Right ventricle myocardium inferior (tissue), 1 donor: ENCODE data around the gene PDX1. TPM values are rescaled to one million over a fixed set of nuclear protein-coding genes. Genes with fewer than 3 reads are reported as not detected.
A peak's percentile ranks its signal among the peaks of the same experiment; 100 is the strongest.
"Not testable (repeated sequence)": the region's sequence is repeated elsewhere in the genome, so short reads cannot be mapped to it uniquely, and the experiment has no call there.

Experiments
- ATAC-seq: fragments of 200-7000 bp; cut with Tn5 transposase; one replicate; pipeline ENCODE4 v1.9.1; 2020; ENCODE audit warnings: mild to moderate bottlenecking, moderate library complexity
- DNase-seq: peaks from one replicate; pipeline ENCODE4 v3.0.0; 2021; ENCODE audit errors: missing footprints
- intact Hi-C: fragments of 100-400 bp; cut with DNase I; formaldehyde crosslinking; loops from one replicate; pipeline ENCODE4 v1.11.0; 2022
- total RNA-seq: library from RNA; stranded (reverse); fragmentation: NEBNext Ultra II Directional; extraction: Animal tissue kit (Norgen Biotek cat#: 25700); gene quantifications from one replicate; pipeline ENCODE4 v1.2.1, GENCODE V29; 2021
- donor health status: DM: no; HTN: yes; CAD: no; lungs with severe emphysema.

Gene PDX1
- total RNA-seq, 1 donor from 2014 or later: not detected

DNA sequence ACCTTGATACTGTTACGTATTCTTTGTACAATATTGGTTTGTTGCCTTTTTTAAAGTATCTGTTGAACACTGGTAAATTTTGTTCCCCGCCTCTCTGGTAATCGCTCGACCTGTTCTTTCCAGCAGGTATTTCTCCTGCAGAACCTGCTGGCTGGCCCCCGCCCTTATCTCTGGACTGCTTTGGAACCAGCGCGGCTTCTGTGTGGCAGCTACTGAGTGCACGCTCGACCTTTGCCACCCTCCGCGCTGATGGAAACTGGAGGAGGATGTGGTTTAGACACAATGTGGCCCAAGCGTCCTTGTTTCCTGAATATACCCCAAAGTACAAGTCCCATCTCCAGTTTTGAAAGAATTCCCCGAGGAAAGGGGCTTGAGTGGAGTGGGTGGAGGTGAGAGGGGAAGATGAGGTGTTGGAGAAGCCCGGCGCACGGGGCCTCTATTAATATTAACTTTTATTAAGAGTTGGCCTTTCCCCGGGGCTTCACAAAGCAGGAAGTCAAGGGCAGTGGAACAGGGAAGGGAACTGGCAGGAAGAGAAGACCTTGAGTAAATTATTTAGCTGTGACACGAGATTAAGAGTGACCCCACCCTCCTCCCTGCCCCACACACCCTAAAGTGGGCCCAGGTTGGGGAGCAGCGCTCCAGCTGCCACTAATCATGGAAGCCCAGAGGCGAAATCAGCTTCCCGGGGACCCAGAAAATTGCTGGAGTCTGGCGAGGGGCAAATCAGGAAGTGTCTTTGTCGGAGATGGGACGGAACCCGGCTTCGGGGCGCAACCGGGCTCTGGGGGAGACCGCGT is 33.3 kb downstream of the PDX1 start:
- DNase-seq (no peak), ATAC-seq (peak; percentile 21)
- intact Hi-C loops: loop anchor here (10.0 kb wide), 1 partner anchor 128 kb away; no protein-coding TSS in a partner anchor

DNA sequence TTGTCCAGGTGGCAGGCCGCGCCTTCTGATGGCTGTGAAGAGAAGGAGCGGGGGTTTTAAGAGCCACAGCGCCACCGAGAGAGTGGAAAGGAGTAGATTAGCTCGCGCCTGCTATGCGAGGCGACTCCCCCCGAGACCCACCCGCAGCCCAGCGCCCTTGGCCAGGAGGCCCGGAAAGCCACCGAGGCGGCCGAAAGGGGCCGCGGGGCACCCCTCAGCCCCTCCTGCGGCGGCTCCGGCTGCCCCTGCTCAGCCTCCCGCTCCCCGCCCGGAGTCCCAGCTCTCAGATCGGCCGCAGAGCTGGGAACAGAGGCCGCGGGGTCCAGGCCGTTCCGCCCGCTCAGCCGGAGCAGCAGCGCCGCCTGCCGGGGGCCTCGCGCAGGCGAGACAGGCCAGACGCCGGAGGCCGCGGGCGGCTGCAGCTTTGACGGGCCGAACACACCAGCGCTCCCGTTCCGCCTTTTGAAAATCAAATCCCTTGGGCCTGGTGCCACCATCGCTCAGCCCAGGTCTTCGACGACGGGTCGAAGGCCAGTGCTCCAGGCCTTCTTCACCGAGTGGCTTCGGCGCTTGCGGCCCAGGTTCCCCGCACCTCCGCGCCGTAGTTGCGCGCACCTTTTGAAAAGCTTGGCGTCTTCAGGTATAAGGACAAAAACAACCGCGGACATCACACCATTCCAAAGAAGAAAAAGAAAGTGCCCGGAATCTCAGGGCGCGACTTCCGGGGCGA is 34.0 kb downstream of the PDX1 start:
- peak; percentile 89 for DNase-seq
- peak; percentile 96 for ATAC-seq

GRCh38 chr13:27954406-27954851 is 34.6 kb downstream of the PDX1 start:
- intact Hi-C loops: loop anchor here (10.0 kb wide), 1 partner anchor 130 kb away; no protein-coding TSS in a partner anchor
- ATAC-seq (peak; percentile 61), DNase-seq (no peak)

More for the DNA sequence above, 34.0 kb downstream of the PDX1 start:
- intact Hi-C loops: loop anchor here (10.0 kb wide), 1 partner anchor 129 kb away; no protein-coding TSS in a partner anchor

GRCh38 chr13:27955014-27955591 is 35.3 kb downstream of the PDX1 start:
- intact Hi-C loops: loop anchor here (10.0 kb wide), 1 partner anchor 130 kb away; no protein-coding TSS in a partner anchor
- ATAC-seq (no peak), DNase-seq (no peak)

DNA sequence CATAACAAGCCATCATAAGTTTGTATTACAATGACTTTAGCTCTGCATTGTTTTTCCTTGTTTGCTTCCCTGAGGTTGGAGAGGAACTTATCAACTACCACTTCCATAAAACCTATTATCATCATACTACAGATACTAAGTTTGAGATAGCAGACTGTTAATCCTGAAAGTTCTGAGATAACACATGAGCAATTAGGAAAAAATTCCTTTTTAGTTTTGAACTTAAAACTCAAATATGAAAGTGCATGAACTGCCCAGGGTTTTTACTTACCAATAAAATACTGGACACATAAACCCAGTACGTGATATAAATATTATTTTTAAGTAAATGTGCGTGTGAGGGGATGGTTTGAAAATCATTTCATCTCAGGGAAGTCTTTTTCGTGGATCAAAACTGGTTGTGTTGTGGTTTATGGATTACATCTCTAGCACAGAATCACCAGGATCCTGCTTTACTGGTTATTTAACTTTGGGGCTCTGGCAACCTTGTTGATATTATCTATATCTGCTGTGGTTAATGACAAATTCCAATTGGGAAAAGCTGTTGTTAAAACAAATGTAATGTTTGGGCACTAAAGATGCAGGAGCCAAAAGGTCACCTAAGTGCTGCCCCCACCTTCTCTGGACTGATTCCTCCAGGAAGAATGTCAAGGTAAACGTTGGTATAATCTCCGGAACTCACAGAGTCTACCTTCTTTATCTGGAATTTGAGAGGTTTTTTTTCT is 36.9 kb downstream of the PDX1 start:
- DNase-seq (no peak), ATAC-seq (no peak)
- intact Hi-C loops: loop anchor here (10.0 kb wide), 1 partner anchor 132 kb away; no protein-coding TSS in a partner anchor

DNA sequence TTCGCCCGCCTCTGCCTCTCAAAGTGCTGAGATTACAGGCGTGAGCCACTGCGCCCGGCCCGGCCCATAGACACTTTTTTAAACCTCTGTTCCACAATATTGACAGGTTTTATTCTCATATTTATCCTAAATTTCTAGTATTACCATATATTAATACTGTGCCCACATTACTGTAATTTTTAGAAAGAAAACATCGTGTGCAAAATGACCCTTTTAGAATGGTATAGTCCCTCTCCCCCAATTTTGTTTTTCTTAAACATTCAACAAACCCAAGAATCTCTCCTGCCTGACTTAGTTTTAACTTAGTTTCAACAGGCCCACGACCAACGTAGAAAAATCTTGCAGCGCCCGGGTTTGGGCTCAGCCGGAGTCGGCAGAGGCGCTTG is 40.2 kb downstream of the PDX1 start:
- ATAC-seq (no peak), DNase-seq (no peak)
- intact Hi-C loops: loop anchor here (10.0 kb wide), 1 partner anchor 135 kb away; no protein-coding TSS in a partner anchor

GRCh38 chr13:27960362-27961226 is 40.8 kb downstream of the PDX1 start:
- intact Hi-C loops: no loop called here
- ATAC-seq (peak; percentile 70), DNase-seq (no peak)

DNA sequence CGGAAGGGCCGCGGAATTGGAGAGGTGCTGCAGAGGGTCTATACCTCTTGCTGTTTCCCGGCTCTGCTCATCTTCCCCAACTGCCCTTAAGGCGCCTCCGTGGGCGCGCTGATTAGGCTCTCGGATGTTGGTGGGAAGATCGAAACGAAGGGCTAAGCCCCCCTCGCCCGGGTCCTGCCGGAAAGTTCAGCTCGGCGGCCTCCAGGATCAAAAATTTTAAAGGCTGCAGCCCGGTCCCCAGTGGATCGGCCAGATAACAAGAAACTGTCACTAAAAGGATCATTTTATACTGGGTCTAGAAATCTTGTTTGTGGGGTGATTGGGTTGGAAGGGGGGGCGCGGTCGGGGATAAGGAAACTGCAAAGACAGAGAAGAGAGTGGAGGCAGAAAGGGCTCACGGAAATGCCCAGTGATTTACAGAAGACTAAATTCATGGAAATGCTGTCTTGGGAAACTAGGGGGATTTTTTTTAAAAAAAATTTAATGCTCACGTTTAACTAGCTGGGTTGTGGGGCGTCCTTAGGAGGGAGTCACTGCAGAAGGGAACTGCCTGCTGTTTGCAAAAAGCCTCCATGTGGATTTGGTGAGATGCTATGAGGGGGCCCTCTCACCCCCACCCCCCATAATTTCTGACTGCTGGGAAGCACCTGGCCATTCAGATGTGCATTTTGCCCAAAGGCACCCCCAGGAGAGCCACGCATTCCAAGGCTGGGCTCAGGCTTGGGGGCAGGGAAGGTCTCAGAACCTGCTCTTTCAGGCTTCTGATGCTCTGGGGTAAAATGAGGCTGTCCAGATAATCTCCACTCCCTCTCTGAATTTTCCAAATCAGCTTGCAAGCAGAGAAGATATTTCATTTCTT is 41.7 kb downstream of the PDX1 start:
- intact Hi-C loops: no loop called here
- no peak for ATAC-seq

GRCh38 chr13:27962128-27962841 is 42.5 kb downstream of the PDX1 start:
- intact Hi-C loops: no loop called here
- DNase-seq: no peak
- no peak for ATAC-seq

More for the DNA sequence above, 41.7 kb downstream of the PDX1 start:
- no peak for DNase-seq

GRCh38 chr13:27962982-27963381 is 43.2 kb downstream of the PDX1 start:
- ATAC-seq: no peak
- DNase-seq: no peak
- intact Hi-C loops: no loop called here

GRCh38 chr13:27963491-27963890 is 43.7 kb downstream of the PDX1 start:
- intact Hi-C loops: no loop called here
- ATAC-seq (no peak), DNase-seq (no peak)

- DNase-seq, intact Hi-C loops, ATAC-seq: not testable (repeated sequence)
Measured at GRCh38 chr13:27964206-27964605, 44.4 kb downstream of the PDX1 start.

- ATAC-seq (no peak), DNase-seq (no peak)
- intact Hi-C loops: no loop called here
Measured at GRCh38 chr13:27964741-27965323, 45.0 kb downstream of the PDX1 start.

GRCh38 chr13:27965343-27965739 is 45.5 kb downstream of the PDX1 start:
- ATAC-seq: no peak
- intact Hi-C loops: no loop called here

GRCh38 chr13:27965740-27966640 is 46.2 kb downstream of the PDX1 start:
- DNase-seq (no peak), ATAC-seq (no peak)
- intact Hi-C loops: no loop called here

More at GRCh38 chr13:27965343-27965739, 45.5 kb downstream of the PDX1 start:
- DNase-seq: no peak
